ENCODE results near the gene COL4A1. TPM values are rescaled to one million over a fixed set of nuclear protein-coding genes. Genes with fewer than 3 reads are reported as not detected.

COL4A1 gene
- total RNA-seq, 1 donor from 2014 or later, result 5,210 TPM

GRCh38 chr13:110304256-110304655, 2.7 kb downstream of the COL4A1 start:
- Mint-ChIP-seq H3K36me3 (ENCODE audit: low read depth) (peaks cover 53% of the 10 kb centered on the region), H3K4me1 (ENCODE audit: low read depth) (peaks cover 60% of the 10 kb centered on the region), H3K9me3 (ENCODE audit: low read depth) (no peaks in the 10 kb centered on the region), H3K4me3 (ENCODE audit: unreplicated experiment) (peak overlapping the region; percentile 94), H3K27me3 (ENCODE audit: low read depth) (no peaks in the 10 kb centered on the region), H3K27ac (ENCODE audit: unreplicated experiment) (peak overlapping the region; percentile 91)
- TF ChIP-seq, protein P1, sequence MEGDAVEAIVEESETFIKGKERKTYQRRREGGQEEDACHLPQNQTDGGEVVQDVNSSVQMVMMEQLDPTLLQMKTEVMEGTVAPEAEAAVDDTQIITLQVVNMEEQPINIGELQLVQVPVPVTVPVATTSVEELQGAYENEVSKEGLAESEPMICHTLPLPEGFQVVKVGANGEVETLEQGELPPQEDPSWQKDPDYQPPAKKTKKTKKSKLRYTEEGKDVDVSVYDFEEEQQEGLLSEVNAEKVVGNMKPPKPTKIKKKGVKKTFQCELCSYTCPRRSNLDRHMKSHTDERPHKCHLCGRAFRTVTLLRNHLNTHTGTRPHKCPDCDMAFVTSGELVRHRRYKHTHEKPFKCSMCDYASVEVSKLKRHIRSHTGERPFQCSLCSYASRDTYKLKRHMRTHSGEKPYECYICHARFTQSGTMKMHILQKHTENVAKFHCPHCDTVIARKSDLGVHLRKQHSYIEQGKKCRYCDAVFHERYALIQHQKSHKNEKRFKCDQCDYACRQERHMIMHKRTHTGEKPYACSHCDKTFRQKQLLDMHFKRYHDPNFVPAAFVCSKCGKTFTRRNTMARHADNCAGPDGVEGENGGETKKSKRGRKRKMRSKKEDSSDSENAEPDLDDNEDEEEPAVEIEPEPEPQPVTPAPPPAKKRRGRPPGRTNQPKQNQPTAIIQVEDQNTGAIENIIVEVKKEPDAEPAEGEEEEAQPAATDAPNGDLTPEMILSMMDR (IDR thresholded peaks at IDR 0.05), result no peak
- no peak for DNase-seq (ENCODE audit: low spot score)

GRCh38 chr13:110303644-110304043, 3.3 kb downstream of the COL4A1 start:
- TF ChIP-seq, protein P1 (IDR thresholded peaks at IDR 0.05), result no peak
- peaks cover 49% of the 10 kb centered on the region for H3K36me3 Mint-ChIP-seq (ENCODE audit: low read depth)
- peak overlapping the region; percentile 91 for H3K27ac Mint-ChIP-seq (ENCODE audit: unreplicated experiment)
- H3K4me1 Mint-ChIP-seq (ENCODE audit: low read depth), result peaks cover 59% of the 10 kb centered on the region
- DNase-seq (ENCODE audit: low spot score), result no peak
- H3K27me3 Mint-ChIP-seq (ENCODE audit: low read depth), result no peaks in the 10 kb centered on the region
- H3K9me3 Mint-ChIP-seq (ENCODE audit: low read depth), result no peaks in the 10 kb centered on the region
- peak overlapping the region; percentile 94 for H3K4me3 Mint-ChIP-seq (ENCODE audit: unreplicated experiment)

- Mint-ChIP-seq H3K4me1 (ENCODE audit: low read depth) (peaks cover 63% of the 10 kb centered on the region), H3K27me3 (ENCODE audit: low read depth) (no peaks in the 10 kb centered on the region), H3K27ac (ENCODE audit: unreplicated experiment) (peak overlapping the region; percentile 91), H3K36me3 (ENCODE audit: low read depth) (peaks cover 43% of the 10 kb centered on the region), H3K4me3 (ENCODE audit: unreplicated experiment) (peak overlapping the region; percentile 94), H3K9me3 (ENCODE audit: low read depth) (no peaks in the 10 kb centered on the region)
- TF ChIP-seq, protein P1 (IDR thresholded peaks at IDR 0.05), result no peak
- DNase-seq (ENCODE audit: low spot score), result no peak
Measured at GRCh38 chr13:110302997-110303396, 4.0 kb downstream of the COL4A1 start.

DNA sequence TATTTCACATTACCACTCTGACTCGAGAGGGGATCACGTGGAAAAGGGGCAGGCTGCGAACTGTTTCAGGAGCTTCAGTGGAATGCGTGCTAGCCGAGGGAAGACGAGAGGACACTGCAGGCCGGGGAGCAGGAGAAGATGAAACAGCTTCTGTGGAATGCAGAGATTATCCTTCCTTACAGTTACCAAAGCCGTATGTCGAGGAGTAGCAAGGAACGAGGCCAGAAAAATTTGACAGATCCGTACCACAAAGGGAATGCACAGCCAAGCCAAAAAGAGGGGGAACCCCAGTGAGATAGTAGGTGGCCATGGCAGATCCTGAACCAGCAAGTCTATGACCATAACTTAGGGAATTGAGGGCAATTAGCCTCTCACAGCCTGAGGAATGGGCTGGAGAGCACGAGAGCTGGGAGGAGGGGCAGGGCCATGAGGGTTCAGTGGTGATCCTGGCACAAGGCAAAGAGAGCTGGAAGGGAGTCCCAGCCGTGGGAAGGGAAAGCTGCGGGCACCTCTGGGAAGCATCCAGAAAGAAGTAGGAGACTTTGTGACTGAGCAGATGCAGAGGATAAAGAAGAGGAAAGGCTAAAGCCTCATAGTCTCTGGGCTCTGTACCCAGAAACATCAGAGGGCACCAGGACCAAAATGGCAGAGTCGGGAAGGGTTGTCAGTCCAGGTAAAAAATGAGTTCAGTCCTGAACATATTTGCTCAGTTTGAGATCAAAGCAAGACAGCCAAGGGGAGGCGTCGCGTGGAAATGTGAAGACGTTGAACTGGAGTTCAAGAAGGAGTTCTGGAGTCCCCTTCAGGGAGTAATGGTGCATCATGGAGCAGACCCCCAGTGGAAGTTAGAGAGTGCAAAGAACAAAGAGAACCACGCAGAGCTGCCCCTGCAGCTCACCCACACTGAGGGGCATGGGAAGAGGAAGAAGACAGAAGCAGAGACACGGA, 5.1 kb downstream of the COL4A1 start:
- peaks cover 73% of the 10 kb centered on the region for H3K4me1 Mint-ChIP-seq (ENCODE audit: low read depth)
- TF ChIP-seq, protein P1 (IDR thresholded peaks at IDR 0.05), result no peak
- H3K27me3 Mint-ChIP-seq (ENCODE audit: low read depth), result no peaks in the 10 kb centered on the region
- peak overlapping the region; percentile 94 for H3K4me3 Mint-ChIP-seq (ENCODE audit: unreplicated experiment)
- H3K36me3 Mint-ChIP-seq (ENCODE audit: low read depth), result peaks cover 43% of the 10 kb centered on the region
- no peaks in the 10 kb centered on the region for H3K9me3 Mint-ChIP-seq (ENCODE audit: low read depth)
- H3K27ac Mint-ChIP-seq (ENCODE audit: unreplicated experiment), result peak overlapping the region; percentile 91
- no peak for DNase-seq (ENCODE audit: low spot score)

- H3K36me3 Mint-ChIP-seq (ENCODE audit: low read depth), result peaks cover 45% of the 10 kb centered on the region
- TF ChIP-seq, protein P1 (IDR thresholded peaks at IDR 0.05), result no peak
- H3K4me3 Mint-ChIP-seq (ENCODE audit: unreplicated experiment), result peak overlapping the region; percentile 94
- no peaks in the 10 kb centered on the region for H3K9me3 Mint-ChIP-seq (ENCODE audit: low read depth)
- H3K4me1 Mint-ChIP-seq (ENCODE audit: low read depth), result peaks cover 81% of the 10 kb centered on the region
- H3K27ac Mint-ChIP-seq (ENCODE audit: unreplicated experiment), result peak overlapping the region; percentile 91
- no peaks in the 10 kb centered on the region for H3K27me3 Mint-ChIP-seq (ENCODE audit: low read depth)
- no peak for DNase-seq (ENCODE audit: low spot score)
Measured at GRCh38 chr13:110301083-110301482, 5.9 kb downstream of the COL4A1 start.

Data from chondrocyte (in vitro differentiated cells).